ENCODE data around the gene PHLPP1. TPM values are rescaled to one million over a fixed set of nuclear protein-coding genes. Genes with fewer than 3 reads are reported as not detected.
"Not testable (repeated sequence)": the region's sequence is repeated elsewhere in the genome, so short reads cannot be mapped to it uniquely, and the experiment has no call there.

Gene PHLPP1
- total RNA-seq, 1 experiment from 2014 or later: 39.9 TPM

GRCh38 chr18:62912885-62913284 is 197.5 kb downstream of the PHLPP1 start:
- no peaks in the 10 kb centered on the region for H4K20me1 ChIP-seq (ENCODE audit: control insufficient read depth, insufficient read depth, insufficient read length)
- no peak overlapping the region for H2BK5ac ChIP-seq (ENCODE audit: insufficient read length, low read length)
- TF ChIP-seq CTCF (conservative IDR thresholded peaks at IDR 0.05): no peak
- no peak overlapping the region for H2AK5ac ChIP-seq (ENCODE audit: insufficient read length, low read length)
- Mint-ChIP-seq H3K4me3 (no peak overlapping the region), H3K27me3 (ENCODE audit: low read depth) (no peaks in the 10 kb centered on the region), H3K4me1 (peaks cover 0 to 7% of the 10 kb centered on the region in 2 experiments; a peak in 1 of 4 replicates), H3K36me3 (ENCODE audit: insufficient read depth in 1 of 3, low read depth in 3 of 3) (peaks cover 5 to 24% (median 10%) of the 10 kb centered on the region in 3 experiments; a peak in 6 of 7 replicates), H3K27ac (no peak overlapping the region; a peak in 1 of 7 replicates), H3K9me3 (no peaks in the 10 kb centered on the region)
- H3K27me3 ChIP-seq (ENCODE audit: insufficient read depth, low read length): no peaks in the 10 kb centered on the region
- no peaks in the 10 kb centered on the region for H3K9me3 ChIP-seq (ENCODE audit: control insufficient read depth, low read depth, low read length)
- no peaks in the 10 kb centered on the region for H3K79me1 ChIP-seq (ENCODE audit: insufficient read depth, low read depth, low read length, poor library complexity, severe bottlenecking)
- H3K4me1 ChIP-seq (ENCODE audit: insufficient read depth, low read length): no peaks in the 10 kb centered on the region
- H3K27ac ChIP-seq (ENCODE audit: insufficient read length, low read depth, low read length): no peak overlapping the region
- WGBS (ENCODE audit: extremely low coverage, insufficient read length, low lambda C conversion rate): no CpG with 5 or more reads among the region's 2 CpGs
- no peak overlapping the region for H3T11ph ChIP-seq (ENCODE audit: low read length)
- no peak overlapping the region for H3K4ac ChIP-seq (ENCODE audit: low read depth, low read length)
- H3K56ac ChIP-seq (ENCODE audit: insufficient read length, low read depth, low read length): no peak overlapping the region
- H2AFZ ChIP-seq (ENCODE audit: low read length): no peak overlapping the region
- H2BK120ac ChIP-seq (ENCODE audit: low read depth, low read length, poor library complexity, severe bottlenecking): no peak overlapping the region
- no peak overlapping the region for H4K91ac ChIP-seq (ENCODE audit: insufficient read length, low read depth, low read length)
- no peak overlapping the region for H3K4me2 ChIP-seq (ENCODE audit: insufficient read depth, insufficient read length, low read length)
- H2BK12ac ChIP-seq (ENCODE audit: insufficient read length, low read depth, low read length): no peak overlapping the region
- no peak overlapping the region for H3K9ac ChIP-seq (ENCODE audit: extremely low read depth, insufficient read length, low read length)
- H3K23ac ChIP-seq (ENCODE audit: insufficient read length, low read depth, low read length): no peak overlapping the region
- H3K18ac ChIP-seq (ENCODE audit: insufficient read length, low read depth, low read length): no peak overlapping the region
- H4K5ac ChIP-seq (ENCODE audit: insufficient read length, low read depth, low read length): no peak overlapping the region
- DNase-seq: no peak
- H4K8ac ChIP-seq (replicated peaks; ENCODE audit: insufficient read length, low read depth, low read length): no peak overlapping the region
- H3K14ac ChIP-seq (ENCODE audit: insufficient read depth, low read length): no peak overlapping the region
- no peaks in the 10 kb centered on the region for H3K23me2 ChIP-seq (ENCODE audit: insufficient read length, low read depth, low read length, poor library complexity, severe bottlenecking)
- no peak overlapping the region for H2BK20ac ChIP-seq (ENCODE audit: low read depth, low read length, poor library complexity, severe bottlenecking)
- H2BK15ac ChIP-seq (ENCODE audit: low read depth, low read length): no peak overlapping the region
- H3K79me2 ChIP-seq (ENCODE audit: insufficient read depth, low read length): no peaks in the 10 kb centered on the region

- no CpG with 5 or more reads among the region's 7 CpGs for WGBS (ENCODE audit: extremely low coverage, insufficient read length, low lambda C conversion rate)
- not testable (repeated sequence) for H3K18ac ChIP-seq (ENCODE audit: insufficient read length, low read depth, low read length); H3K9me3 Mint-ChIP-seq; H3K27me3 ChIP-seq (ENCODE audit: insufficient read depth, low read length); H3K56ac ChIP-seq (ENCODE audit: insufficient read length, low read depth, low read length); H2BK20ac ChIP-seq (ENCODE audit: low read depth, low read length, poor library complexity, severe bottlenecking); H2AK5ac ChIP-seq (ENCODE audit: insufficient read length, low read length); H2BK5ac ChIP-seq (ENCODE audit: insufficient read length, low read length); H3K9ac ChIP-seq (ENCODE audit: extremely low read depth, insufficient read length, low read length); H3T11ph ChIP-seq (ENCODE audit: low read length); H4K20me1 ChIP-seq (ENCODE audit: control insufficient read depth, insufficient read depth, insufficient read length); H4K5ac ChIP-seq (ENCODE audit: insufficient read length, low read depth, low read length); H3K27ac Mint-ChIP-seq; H3K27ac ChIP-seq (ENCODE audit: insufficient read length, low read depth, low read length); H3K27me3 Mint-ChIP-seq (ENCODE audit: low read depth); H3K79me2 ChIP-seq (ENCODE audit: insufficient read depth, low read length); H4K91ac ChIP-seq (ENCODE audit: insufficient read length, low read depth, low read length); H3K4me1 Mint-ChIP-seq; DNase-seq; H2BK12ac ChIP-seq (ENCODE audit: insufficient read length, low read depth, low read length); H3K23ac ChIP-seq (ENCODE audit: insufficient read length, low read depth, low read length); H3K23me2 ChIP-seq (ENCODE audit: insufficient read length, low read depth, low read length, poor library complexity, severe bottlenecking); H4K8ac ChIP-seq (replicated peaks; ENCODE audit: insufficient read length, low read depth, low read length); H2BK120ac ChIP-seq (ENCODE audit: low read depth, low read length, poor library complexity, severe bottlenecking); H3K4me1 ChIP-seq (ENCODE audit: insufficient read depth, low read length); H3K14ac ChIP-seq (ENCODE audit: insufficient read depth, low read length); H3K79me1 ChIP-seq (ENCODE audit: insufficient read depth, low read depth, low read length, poor library complexity, severe bottlenecking); H3K4ac ChIP-seq (ENCODE audit: low read depth, low read length); H2AFZ ChIP-seq (ENCODE audit: low read length); H3K4me2 ChIP-seq (ENCODE audit: insufficient read depth, insufficient read length, low read length); H2BK15ac ChIP-seq (ENCODE audit: low read depth, low read length); H3K9me3 ChIP-seq (ENCODE audit: control insufficient read depth, low read depth, low read length); H3K4me3 Mint-ChIP-seq
- peaks cover 5 to 24% (median 10%) of the 10 kb centered on the region in 3 experiments; a peak in 6 of 7 replicates for H3K36me3 Mint-ChIP-seq (ENCODE audit: insufficient read depth in 1 of 3, low read depth in 3 of 3)
These were observed 198.5 kb downstream of the PHLPP1 start for GRCh38 chr18:62913824-62914223.

All from H9 (cell line).